Measurements from ENCODE around the gene ZMYND8.

- TF ChIP-seq GATA2 (IDR thresholded peaks at IDR 0.05; ENCODE audit: low read depth, low read length) (no peak), GATA3 (IDR thresholded peaks at IDR 0.05; ENCODE audit: low read depth, low read length) (no peak)
These were observed 119.9 kb downstream of the ZMYND8 start for GRCh38 chr20:47236639-47236900.

Measured in SH-SY5Y (cell line).